ENCODE data around the gene TNKS1BP1.
"Not testable (repeated sequence)": the region's sequence is repeated elsewhere in the genome, so short reads cannot be mapped to it uniquely, and the experiment has no call there.

TNKS1BP1 gene

GRCh38 chr11:57310091-57310490 is 14.7 kb downstream of the TNKS1BP1 start:
- no peak for DNase-seq

- DNase-seq = no peak
Measured at GRCh38 chr11:57309106-57310059, 15.4 kb downstream of the TNKS1BP1 start.

GRCh38 chr11:57308426-57309060 is 16.2 kb downstream of the TNKS1BP1 start:
- DNase-seq = no peak

GRCh38 chr11:57307666-57308270 is 17.0 kb downstream of the TNKS1BP1 start:
- DNase-seq = no peak

GRCh38 chr11:57306940-57307565 is 17.7 kb downstream of the TNKS1BP1 start:
- no peak for DNase-seq

GRCh38 chr11:57306161-57306876 is 18.4 kb downstream of the TNKS1BP1 start:
- no peak for DNase-seq

- no peak for DNase-seq
Measured at GRCh38 chr11:57305523-57305922, 19.2 kb downstream of the TNKS1BP1 start.

- no peak for DNase-seq
Measured at GRCh38 chr11:57303990-57304579, 20.7 kb downstream of the TNKS1BP1 start.

GRCh38 chr11:57303280-57303989 is 21.3 kb downstream of the TNKS1BP1 start:
- no peak for DNase-seq

GRCh38 chr11:57302489-57302888 is 22.3 kb downstream of the TNKS1BP1 start:
- no peak for DNase-seq

GRCh38 chr11:57301711-57302423 is 22.9 kb downstream of the TNKS1BP1 start:
- DNase-seq = no peak

GRCh38 chr11:57300785-57301184 is 24.0 kb downstream of the TNKS1BP1 start:
- DNase-seq = no peak

GRCh38 chr11:57299150-57299737 is 25.5 kb downstream of the TNKS1BP1 start:
- DNase-seq = no peak

GRCh38 chr11:57297221-57297620 is 27.5 kb downstream of the TNKS1BP1 start:
- no peak for DNase-seq

GRCh38 chr11:57296205-57296604 is 28.5 kb downstream of the TNKS1BP1 start:
- not testable (repeated sequence) for DNase-seq

GRCh38 chr11:57294225-57295131 is 30.3 kb downstream of the TNKS1BP1 start:
- DNase-seq = no peak

GRCh38 chr11:57290288-57290687 is 34.5 kb downstream of the TNKS1BP1 start:
- no peak for DNase-seq

GRCh38 chr11:57288771-57289579 is 35.8 kb downstream of the TNKS1BP1 start:
- no peak for DNase-seq
